ENCODE data around the gene ST14. TPM values are rescaled to one million over a fixed set of nuclear protein-coding genes. Genes with fewer than 3 reads are reported as not detected.

The ST14 gene
- total RNA-seq, 2 donors from 2014 or later: 537 to 604 TPM

GRCh38 chr11:130194241-130195023 lies 34.9 kb downstream of the ST14 start:
- Histone ChIP-seq H3K4me3 (no peak overlapping the region), H3K4me1 (peaks cover 8% of the 10 kb centered on the region), H3K36me3 (no peaks in the 10 kb centered on the region), H3K9me3 (no peaks in the 10 kb centered on the region), H3K9ac (ENCODE audit: low read depth in 2 of 2, low read length in 2 of 2) (no peak overlapping the region), H3K27ac (no peak overlapping the region), H3K27me3 (no peaks in the 10 kb centered on the region)
- intact Hi-C loops (cut with DNase I): no loop called here
- DNase-seq: no peak
- TF ChIP-seq CTCF (IDR thresholded peaks at IDR 0.05): no peak

- H3K36me3 ChIP-seq: peaks cover 9% of the 10 kb centered on the region
- no peak for TF ChIP-seq CTCF (IDR thresholded peaks at IDR 0.05)
- no peak overlapping the region for H3K27ac ChIP-seq
Measured at GRCh38 chr11:130197386-130198035, 37.9 kb downstream of the ST14 start.

GRCh38 chr11:130198292-130198691 lies 38.7 kb downstream of the ST14 start:
- H3K9me3 ChIP-seq: no peaks in the 10 kb centered on the region
- no peak for TF ChIP-seq CTCF (IDR thresholded peaks at IDR 0.05)
- H3K4me3 ChIP-seq: no peak overlapping the region
- H3K27me3 ChIP-seq: no peaks in the 10 kb centered on the region
- peaks cover 9% of the 10 kb centered on the region for H3K36me3 ChIP-seq
- no peak for DNase-seq
- intact Hi-C loops (cut with DNase I): no loop called here
- no peaks in the 10 kb centered on the region for H3K4me1 ChIP-seq
- no peak overlapping the region for H3K9ac ChIP-seq (ENCODE audit: low read depth in 2 of 2, low read length in 2 of 2)
- H3K27ac ChIP-seq: no peak overlapping the region

More at GRCh38 chr11:130197386-130198035, 37.9 kb downstream of the ST14 start:
- intact Hi-C loops (cut with DNase I): no loop called here
- Histone ChIP-seq H3K4me1 (no peaks in the 10 kb centered on the region), H3K9me3 (no peaks in the 10 kb centered on the region), H3K27me3 (no peaks in the 10 kb centered on the region), H3K9ac (ENCODE audit: low read depth in 2 of 2, low read length in 2 of 2) (no peak overlapping the region), H3K4me3 (no peak overlapping the region)
- DNase-seq: no peak

- TF ChIP-seq CTCF (IDR thresholded peaks at IDR 0.05): no peak
- peaks cover 9% of the 10 kb centered on the region for H3K36me3 ChIP-seq
Measured at GRCh38 chr11:130198964-130199363, 39.4 kb downstream of the ST14 start.

GRCh38 chr11:130199792-130200191 lies 40.2 kb downstream of the ST14 start:
- H3K4me1 ChIP-seq: no peaks in the 10 kb centered on the region
- no peaks in the 10 kb centered on the region for H3K27me3 ChIP-seq
- H3K9ac ChIP-seq (ENCODE audit: low read depth in 2 of 2, low read length in 2 of 2): no peak overlapping the region
- TF ChIP-seq CTCF (IDR thresholded peaks at IDR 0.05): no peak
- intact Hi-C loops (cut with DNase I): no loop called here
- H3K4me3 ChIP-seq: no peak overlapping the region
- H3K36me3 ChIP-seq: peaks cover 9% of the 10 kb centered on the region
- no peak for DNase-seq
- no peak overlapping the region for H3K27ac ChIP-seq
- H3K9me3 ChIP-seq: no peaks in the 10 kb centered on the region

More at GRCh38 chr11:130198964-130199363, 39.4 kb downstream of the ST14 start:
- H3K27ac ChIP-seq: no peak overlapping the region
- H3K4me3 ChIP-seq: no peak overlapping the region
- H3K9ac ChIP-seq (ENCODE audit: low read depth in 2 of 2, low read length in 2 of 2): no peak overlapping the region
- no peaks in the 10 kb centered on the region for H3K27me3 ChIP-seq
- no peaks in the 10 kb centered on the region for H3K9me3 ChIP-seq
- intact Hi-C loops (cut with DNase I): no loop called here
- H3K4me1 ChIP-seq: no peaks in the 10 kb centered on the region
- no peak for DNase-seq

Data from colonic mucosa (tissue), 4 donors.